ENCODE results near the gene GREM2.

GREM2 gene

GRCh38 chr1:240487493-240487892 lies 124.5 kb downstream of the GREM2 start:
- Histone ChIP-seq H3K4me2 (ENCODE audit: low read length) (no peak overlapping the region), H3F3A (ENCODE audit: insufficient read depth, low read length) (no peaks in the 10 kb centered on the region), H3K4me3 (ENCODE audit: low read depth, low read length, poor library complexity, severe bottlenecking) (no peak overlapping the region), H4K20me1 (ENCODE audit: insufficient read depth, low read length) (no peaks in the 10 kb centered on the region), H3K4me1 (ENCODE audit: insufficient read depth, low read length, severe bottlenecking) (no peaks in the 10 kb centered on the region), H3K36me3 (ENCODE audit: insufficient read depth, low read length) (no peaks in the 10 kb centered on the region), H3K9me2 (ENCODE audit: low read depth, low read length) (no peaks in the 10 kb centered on the region), H3K79me2 (ENCODE audit: insufficient read depth, low read length) (no peaks in the 10 kb centered on the region), H2AFZ (ENCODE audit: low read length) (no peak overlapping the region), H3K27me3 (ENCODE audit: insufficient read depth, low read length) (no peaks in the 10 kb centered on the region), H3K9me3 (ENCODE audit: low read length) (no peaks in the 10 kb centered on the region), H3K27ac (ENCODE audit: low read depth, low read length, poor library complexity, severe bottlenecking) (no peak overlapping the region), H3K9ac (ENCODE audit: low read length) (no peak overlapping the region)
- TF ChIP-seq, protein P1, sequence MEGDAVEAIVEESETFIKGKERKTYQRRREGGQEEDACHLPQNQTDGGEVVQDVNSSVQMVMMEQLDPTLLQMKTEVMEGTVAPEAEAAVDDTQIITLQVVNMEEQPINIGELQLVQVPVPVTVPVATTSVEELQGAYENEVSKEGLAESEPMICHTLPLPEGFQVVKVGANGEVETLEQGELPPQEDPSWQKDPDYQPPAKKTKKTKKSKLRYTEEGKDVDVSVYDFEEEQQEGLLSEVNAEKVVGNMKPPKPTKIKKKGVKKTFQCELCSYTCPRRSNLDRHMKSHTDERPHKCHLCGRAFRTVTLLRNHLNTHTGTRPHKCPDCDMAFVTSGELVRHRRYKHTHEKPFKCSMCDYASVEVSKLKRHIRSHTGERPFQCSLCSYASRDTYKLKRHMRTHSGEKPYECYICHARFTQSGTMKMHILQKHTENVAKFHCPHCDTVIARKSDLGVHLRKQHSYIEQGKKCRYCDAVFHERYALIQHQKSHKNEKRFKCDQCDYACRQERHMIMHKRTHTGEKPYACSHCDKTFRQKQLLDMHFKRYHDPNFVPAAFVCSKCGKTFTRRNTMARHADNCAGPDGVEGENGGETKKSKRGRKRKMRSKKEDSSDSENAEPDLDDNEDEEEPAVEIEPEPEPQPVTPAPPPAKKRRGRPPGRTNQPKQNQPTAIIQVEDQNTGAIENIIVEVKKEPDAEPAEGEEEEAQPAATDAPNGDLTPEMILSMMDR (IDR thresholded peaks at IDR 0.05; ENCODE audit: low read length) = no peak

DNA sequence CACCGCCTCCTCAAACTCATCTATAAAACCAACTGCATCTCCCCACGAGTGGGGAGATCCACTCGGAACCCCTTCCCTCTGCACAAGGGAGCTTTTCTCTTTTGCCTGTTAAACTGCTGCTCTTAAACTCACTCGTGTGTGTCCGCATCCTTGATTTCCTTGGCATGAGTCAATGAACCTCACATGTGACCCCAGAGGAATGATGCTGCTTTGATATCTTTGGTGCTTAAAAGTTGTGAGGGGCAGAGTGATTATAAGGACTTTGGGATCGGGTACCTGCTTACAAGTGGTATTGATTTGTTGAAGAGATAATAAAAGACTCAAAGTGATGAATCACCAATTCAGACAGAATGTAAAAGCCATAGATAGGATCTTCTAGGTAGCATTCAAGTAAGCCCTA lies 125.3 kb downstream of the GREM2 start:
- Histone ChIP-seq H3K4me3 (ENCODE audit: low read depth, low read length, poor library complexity, severe bottlenecking) (no peak overlapping the region), H3K36me3 (ENCODE audit: insufficient read depth, low read length) (no peaks in the 10 kb centered on the region), H2AFZ (ENCODE audit: low read length) (no peak overlapping the region), H4K20me1 (ENCODE audit: insufficient read depth, low read length) (no peaks in the 10 kb centered on the region), H3K9me3 (ENCODE audit: low read length) (no peaks in the 10 kb centered on the region), H3K27ac (ENCODE audit: low read depth, low read length, poor library complexity, severe bottlenecking) (no peak overlapping the region), H3K4me2 (ENCODE audit: low read length) (no peak overlapping the region), H3K4me1 (ENCODE audit: insufficient read depth, low read length, severe bottlenecking) (no peaks in the 10 kb centered on the region), H3K9ac (ENCODE audit: low read length) (no peak overlapping the region), H3K9me2 (ENCODE audit: low read depth, low read length) (no peaks in the 10 kb centered on the region), H3F3A (ENCODE audit: insufficient read depth, low read length) (no peaks in the 10 kb centered on the region), H3K27me3 (ENCODE audit: insufficient read depth, low read length) (no peaks in the 10 kb centered on the region), H3K79me2 (ENCODE audit: insufficient read depth, low read length) (no peaks in the 10 kb centered on the region)
- TF ChIP-seq, protein P1 (IDR thresholded peaks at IDR 0.05; ENCODE audit: low read length) = no peak
- no peak for TF ChIP-seq EZH2 (IDR thresholded peaks at IDR 0.05; ENCODE audit: borderline replicate concordance, low read length)

DNA sequence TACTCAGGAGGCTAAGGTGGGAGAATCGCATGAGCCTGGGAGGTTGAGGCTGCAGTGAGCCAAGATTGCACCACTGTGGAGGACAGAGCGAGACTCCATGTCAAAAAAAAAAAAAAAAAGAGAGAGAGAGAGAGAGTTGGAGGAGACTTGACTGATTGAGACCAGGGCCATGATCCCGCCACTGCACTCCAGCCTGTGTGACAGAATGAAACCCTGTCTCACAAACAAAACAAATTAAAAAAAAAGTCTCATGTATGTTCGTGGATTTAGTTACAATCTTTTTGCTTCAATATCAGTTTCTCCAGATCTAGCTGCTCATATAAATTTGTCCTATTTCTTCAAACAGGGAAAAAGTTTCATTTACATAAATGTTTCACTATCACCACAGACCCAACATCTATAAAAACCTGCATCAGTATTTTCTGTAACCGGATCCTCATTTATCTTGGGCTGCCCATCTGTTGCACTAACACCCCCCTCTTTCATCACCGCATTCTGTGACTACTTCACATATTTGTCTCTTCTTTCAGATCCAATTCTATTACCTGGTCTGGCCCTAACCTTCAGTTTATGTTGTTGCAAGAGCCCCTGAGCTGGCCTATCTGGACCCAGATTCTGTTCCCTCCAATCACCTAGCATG lies 127.0 kb downstream of the GREM2 start:
- Histone ChIP-seq H3F3A (ENCODE audit: insufficient read depth, low read length) (no peaks in the 10 kb centered on the region), H3K9ac (ENCODE audit: low read length) (no peak overlapping the region), H3K79me2 (ENCODE audit: insufficient read depth, low read length) (no peaks in the 10 kb centered on the region)

More for the DNA sequence above, 127.0 kb downstream of the GREM2 start:
- H3K9me2 ChIP-seq (ENCODE audit: low read depth, low read length) = no peaks in the 10 kb centered on the region
- H3K4me1 ChIP-seq (ENCODE audit: insufficient read depth, low read length, severe bottlenecking) = no peaks in the 10 kb centered on the region
- no peaks in the 10 kb centered on the region for H3K9me3 ChIP-seq (ENCODE audit: low read length)
- H3K4me2 ChIP-seq (ENCODE audit: low read length) = no peak overlapping the region
- H3K4me3 ChIP-seq (ENCODE audit: low read depth, low read length, poor library complexity, severe bottlenecking) = no peak overlapping the region
- no peaks in the 10 kb centered on the region for H3K27me3 ChIP-seq (ENCODE audit: insufficient read depth, low read length)
- H3K36me3 ChIP-seq (ENCODE audit: insufficient read depth, low read length) = no peaks in the 10 kb centered on the region
- H3K27ac ChIP-seq (ENCODE audit: low read depth, low read length, poor library complexity, severe bottlenecking) = no peak overlapping the region
- no peak overlapping the region for H2AFZ ChIP-seq (ENCODE audit: low read length)
- TF ChIP-seq, protein P1 (IDR thresholded peaks at IDR 0.05; ENCODE audit: low read length) = no peak
- TF ChIP-seq EZH2 (IDR thresholded peaks at IDR 0.05; ENCODE audit: borderline replicate concordance, low read length) = no peak
- H4K20me1 ChIP-seq (ENCODE audit: insufficient read depth, low read length) = no peaks in the 10 kb centered on the region
